Posterior vena cava (tissue), 2 donors: ENCODE measurements around the gene UBXN1. TPM values are rescaled to one million over a fixed set of nuclear protein-coding genes. Genes with fewer than 3 reads are reported as not detected.
A peak's percentile ranks its signal among the peaks of the same experiment; 100 is the strongest.

Experiments used
- DNase-seq: peaks from one replicate; pipeline ENCODE4 v3.0.0-alpha.2; 2020; ENCODE audit warnings: low spot score
- intact Hi-C, 2 donors: fragments of 100-400 bp; cut with DNase I; formaldehyde crosslinking; loops; one replicate each; pipeline versions ENCODE4 v1.14.1 to v1.14.2; 2022 to 2023
- total RNA-seq, 2 donors: library from RNA; stranded (reverse); fragmentation: NEBNext Ultra II Directional; extraction: Animal tissue kit (Norgen Biotek cat#: 25700); gene quantifications; one replicate each; pipeline ENCODE4 v1.2.1, GENCODE V29; 2021
- donor health status: DM: yes; HTN: yes; CAD: no.
- donor health status: DM: yes; HTN: yes; CAD: no.

The UBXN1 gene
- total RNA-seq, 2 donors from 2014 or later, result 74.8 to 76.1 TPM

- intact Hi-C loops, result no loop called here
- DNase-seq, result no peak
These were observed 29.4 kb downstream of the UBXN1 start for GRCh38 chr11:62649486-62649885.

- intact Hi-C loops, result no loop called here
- no peak for DNase-seq
These were observed 29.9 kb downstream of the UBXN1 start for GRCh38 chr11:62648967-62649364.

GRCh38 chr11:62648185-62648966 is 30.5 kb downstream of the UBXN1 start:
- no peak for DNase-seq
- intact Hi-C loops, result no loop called here

- intact Hi-C loops, result no loop called here
- DNase-seq, result no peak
These were observed 31.3 kb downstream of the UBXN1 start for GRCh38 chr11:62647609-62648005.

- no peak for DNase-seq
- intact Hi-C loops, result no loop called here
These were observed 31.9 kb downstream of the UBXN1 start for GRCh38 chr11:62646825-62647608.

GRCh38 chr11:62645946-62646824 is 32.7 kb downstream of the UBXN1 start, which contains the start of gene GANAB:
GANAB (minus strand) TSS chr11:62646613; CDS start chr11:62646599, 14 bp downstream.
- intact Hi-C loops, result no loop called here
- peak; percentile 100 for DNase-seq

GRCh38 chr11:62645671-62645945 is 33.3 kb downstream of the UBXN1 start:
- intact Hi-C loops, result no loop called here
- no peak for DNase-seq

GRCh38 chr11:62644220-62644619 is 34.7 kb downstream of the UBXN1 start:
- no peak for DNase-seq
- intact Hi-C loops, result no loop called here

- no peak for DNase-seq
- intact Hi-C loops, result no loop called here
These were observed 46.4 kb downstream of the UBXN1 start for GRCh38 chr11:62632492-62632891.

- DNase-seq, result no peak
- intact Hi-C loops, result no loop called here
These were observed 51.2 kb downstream of the UBXN1 start for GRCh38 chr11:62627713-62628112.

Other genes starting within 250 kb of the UBXN1 start
- 100 to 1,000 TPM; 938 to 955 TPM for gene AHNAK, start 132.3 kb downstream of the UBXN1 start, total RNA-seq
- 100 to 1,000 TPM; 706 to 749 TPM for gene EEF1G, start 105.2 kb downstream of the UBXN1 start, total RNA-seq
- 10 to 100 TPM; 10.7 to 14.1 TPM for gene TUT1, start 87.5 kb downstream of the UBXN1 start, total RNA-seq
- gene MTA2, start 77.2 kb downstream of the UBXN1 start, total RNA-seq, result 10 to 100 TPM; 56.5 to 67.2 TPM
- gene EML3, start 66.3 kb downstream of the UBXN1 start, total RNA-seq, result 10 to 100 TPM; 58.7 to 63.8 TPM
- gene ROM1, start 65.8 kb downstream of the UBXN1 start, total RNA-seq, result 1 to 10 TPM; 7.1 to 9.7 TPM
- 10 to 100 TPM; 23.7 to 26.6 TPM for gene B3GAT3, start 57.1 kb downstream of the UBXN1 start, total RNA-seq
- 100 to 1,000 TPM; 206 to 240 TPM for gene GANAB, start 32.5 kb downstream of the UBXN1 start, total RNA-seq
- gene INTS5, start 25.8 kb downstream of the UBXN1 start, total RNA-seq, result 10 to 100 TPM; 10.6 to 10.9 TPM
- 10 to 100 TPM; 27.4 to 35.9 TPM for gene C11orf98, start 13.9 kb downstream of the UBXN1 start, total RNA-seq
- 10 to 100 TPM in 1 of 2 donors, 1 to 10 TPM in 1; 8.5 to 10.5 TPM for gene CSKMT, start 13.8 kb downstream of the UBXN1 start, total RNA-seq
- gene UQCC3, start 7.4 kb downstream of the UBXN1 start, total RNA-seq, result 1 to 10 TPM; 3.6 to 3.7 TPM
- 1 to 10 TPM; 3.7 to 5.1 TPM for gene LBHD1, start 6.8 kb downstream of the UBXN1 start, total RNA-seq
- 10 to 100 TPM; 13.9 to 14.8 TPM for gene LRRN4CL, start 10.5 kb upstream of the UBXN1 start, total RNA-seq
- gene BSCL2, start 28.4 kb upstream of the UBXN1 start, total RNA-seq, result 10 to 100 TPM; 30.6 to 54.8 TPM
- gene GNG3, start 28.6 kb upstream of the UBXN1 start, total RNA-seq, result not detected
- 10 to 100 TPM; 45.5 to 45.9 TPM for gene HNRNPUL2, start 48.4 kb upstream of the UBXN1 start, total RNA-seq
- gene TTC9C, start 49.4 kb upstream of the UBXN1 start, total RNA-seq, result 10 to 100 TPM; 19.0 to 20.6 TPM
- 10 to 100 TPM in 1 of 2 donors, 1 to 10 TPM in 1; 6.2 to 12.3 TPM for gene ZBTB3, start 75.1 kb upstream of the UBXN1 start, total RNA-seq
- gene POLR2G, start 82.5 kb upstream of the UBXN1 start, total RNA-seq, result 10 to 100 TPM; 39.7 to 50.9 TPM
- gene TAF6L, start 92.3 kb upstream of the UBXN1 start, total RNA-seq, result 10 to 100 TPM; 11.3 to 12.9 TPM
- 10 to 100 TPM; 23.7 to 33.0 TPM for gene TMEM179B, start 108.3 kb upstream of the UBXN1 start, total RNA-seq
- 1 to 10 TPM; 8.9 to 10.0 TPM for gene TMEM223, start 112.9 kb upstream of the UBXN1 start, total RNA-seq
- gene NXF1, start 126.4 kb upstream of the UBXN1 start, total RNA-seq, result 10 to 100 TPM; 53.0 to 58.1 TPM
- gene STX5, start 153.0 kb upstream of the UBXN1 start, total RNA-seq, result 10 to 100 TPM; 32.8 to 34.0 TPM
- gene TEX54, start 153.8 kb upstream of the UBXN1 start, total RNA-seq, result not detected
- 10 to 100 TPM; 38.5 to 45.6 TPM for gene WDR74, start 160.5 kb upstream of the UBXN1 start, total RNA-seq
- 100 to 1,000 TPM in 1 of 2 donors, 10 to 100 TPM in 1; 89.4 to 114 TPM for gene SLC3A2, start 201.8 kb upstream of the UBXN1 start, total RNA-seq
- gene CHRM1, start 242.3 kb upstream of the UBXN1 start, total RNA-seq, result not detected